CD1c-positive myeloid dendritic cell (primary cell): ENCODE measurements around the gene PSMC3.

Source experiments
- DNase-seq: peaks from one replicate; pipeline ENCODE4 v3.0.0-alpha.2; 2016; ENCODE audit errors: extremely low spot score

PSMC3 gene

GRCh38 chr11:47413351-47413750, 12.9 kb downstream of the PSMC3 start:
- no peak for DNase-seq

- peak; percentile 67 for DNase-seq
Measured at GRCh38 chr11:47411884-47412746, 14.1 kb downstream of the PSMC3 start.

- DNase-seq, result no peak
Measured at GRCh38 chr11:47410370-47411264, 15.6 kb downstream of the PSMC3 start.

- DNase-seq, result no peak
Measured at GRCh38 chr11:47409440-47410369, 16.5 kb downstream of the PSMC3 start.

- DNase-seq, result peak; percentile 21
Measured at GRCh38 chr11:47408598-47409439, 17.4 kb downstream of the PSMC3 start.

- peak; percentile 97 for DNase-seq
Measured at GRCh38 chr11:47407746-47408590, 18.3 kb downstream of the PSMC3 start, which contains the start of gene SLC39A13. Gene SLC39A13 (plus strand): TSS chr11:47408590. CDS start chr11:47410095, 1,505 bp downstream.

- peak; percentile 43 for DNase-seq
Measured at GRCh38 chr11:47406896-47407745, 19.1 kb downstream of the PSMC3 start.

- no peak for DNase-seq
Measured at GRCh38 chr11:47403571-47403970, 22.7 kb downstream of the PSMC3 start.

- DNase-seq, result peak; percentile 22
Measured at GRCh38 chr11:47403135-47403534, 23.1 kb downstream of the PSMC3 start.

GRCh38 chr11:47400768-47401279, 25.4 kb downstream of the PSMC3 start:
- peak; percentile 27 for DNase-seq

- DNase-seq, result peak; percentile 6
Measured at GRCh38 chr11:47399860-47400767, 26.1 kb downstream of the PSMC3 start.

- DNase-seq, result no peak
Measured at GRCh38 chr11:47398551-47398950, 27.7 kb downstream of the PSMC3 start.

GRCh38 chr11:47398011-47398410, 28.2 kb downstream of the PSMC3 start:
- DNase-seq, result no peak

- DNase-seq, result no peak
Measured at GRCh38 chr11:47396049-47396320, 30.3 kb downstream of the PSMC3 start.

GRCh38 chr11:47395223-47396048, 30.8 kb downstream of the PSMC3 start:
- peak; percentile 53 for DNase-seq
